ENCODE measurements around the gene CLIP2.

DNA sequence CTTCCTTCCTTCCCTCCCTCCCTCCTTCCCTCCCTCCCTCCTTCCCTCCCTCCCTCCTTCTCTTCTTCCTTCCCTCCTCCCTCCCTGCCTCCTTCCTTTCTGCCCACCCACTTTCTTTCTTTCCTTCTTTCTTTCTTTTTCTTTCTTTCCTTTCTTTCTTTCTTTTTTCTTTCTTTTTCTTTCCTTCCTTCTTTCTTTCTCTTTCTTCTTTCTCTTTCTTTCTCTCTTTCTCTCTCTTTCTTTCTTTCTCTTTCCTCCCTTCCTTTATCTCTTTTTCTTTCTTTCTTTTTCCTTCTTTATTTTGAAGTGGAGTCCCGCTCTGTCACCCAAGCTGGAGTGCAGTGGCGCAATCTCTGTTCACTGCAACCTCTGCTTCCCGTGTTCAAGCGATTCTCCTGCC is 130.8 kb downstream of the CLIP2 start:
- no peak for TF ChIP-seq POLR2A (IDR thresholded peaks at IDR 0.05; ENCODE audit: low read depth, low read length)
- TF ChIP-seq TAF1 (IDR thresholded peaks at IDR 0.05; ENCODE audit: low read depth, low read length): no peak
- TF ChIP-seq POU2F2 (IDR thresholded peaks at IDR 0.05; ENCODE audit: low read depth, low read length): no peak
- TF ChIP-seq POLR2AphosphoS5 (IDR thresholded peaks at IDR 0.05; ENCODE audit: low read depth, low read length): no peak
- TF ChIP-seq SPI1 (IDR thresholded peaks at IDR 0.05; ENCODE audit: low read depth, low read length): no peak

Data from GM12891 (cell line).